KBM-7 (cell line): Measurements from ENCODE around the gene IQCE.
A peak's percentile ranks its signal among the peaks of the same experiment; 100 is the strongest.
"Not testable (repeated sequence)": the region's sequence is repeated elsewhere in the genome, so short reads cannot be mapped to it uniquely, and the experiment has no call there.

Experiments used
- DNase-seq: peaks from one replicate; pipeline ENCODE4 v3.0.0-alpha.2; 2015
- in situ Hi-C: fragments of 300-500 bp; cut with MboI; formaldehyde crosslinking; loops from 2 replicates; pipeline ENCODE4 v1.14.3; 2020; ENCODE audit warnings: low sequenced_read_pairs, low pct_unique_long_range_greater_than_20kb, mixed read lengths

The IQCE gene

GRCh38 chr7:2545746-2546425 is 12.9 kb upstream of the IQCE start:
- no peak for DNase-seq
- in situ Hi-C loops = no loop called here

GRCh38 chr7:2546776-2547586 is 11.8 kb upstream of the IQCE start:
- no peak for DNase-seq
- in situ Hi-C loops = no loop called here

GRCh38 chr7:2551418-2551817 is 7.4 kb upstream of the IQCE start:
- no peak for DNase-seq
- in situ Hi-C loops = no loop called here

GRCh38 chr7:2553108-2553507 is 5.7 kb upstream of the IQCE start:
- in situ Hi-C loops = no loop called here
- no peak for DNase-seq

GRCh38 chr7:2553831-2554581 is 4.8 kb upstream of the IQCE start:
- in situ Hi-C loops = no loop called here
- no peak for DNase-seq

GRCh38 chr7:2554661-2555111 is 4.1 kb upstream of the IQCE start:
- in situ Hi-C loops = no loop called here
- peak; percentile 25 for DNase-seq

- in situ Hi-C loops = no loop called here
- DNase-seq = peak; percentile 95
Observed at GRCh38 chr7:2555121-2556052, 3.4 kb upstream of the IQCE start, which contains the start of gene BRAT1. BRAT1 (minus strand) TSS chr7:2555524; CDS start chr7:2554431, 1,093 bp downstream.

GRCh38 chr7:2559283-2559950 is 638 bp downstream of the IQCE start:
- DNase-seq = no peak
- in situ Hi-C loops = no loop called here

GRCh38 chr7:2563955-2564354 is 5.2 kb downstream of the IQCE start:
- DNase-seq, in situ Hi-C loops: not testable (repeated sequence)

GRCh38 chr7:2564970-2565540 is 6.3 kb downstream of the IQCE start:
- no peak for DNase-seq
- in situ Hi-C loops = no loop called here

- DNase-seq = no peak
- in situ Hi-C loops = no loop called here
Observed at GRCh38 chr7:2566348-2566889, 7.6 kb downstream of the IQCE start.

GRCh38 chr7:2566890-2567678 is 8.3 kb downstream of the IQCE start:
- DNase-seq = no peak
- in situ Hi-C loops = no loop called here

- DNase-seq = peak; percentile 44
- in situ Hi-C loops = no loop called here
Observed at GRCh38 chr7:2567679-2568278, 9.0 kb downstream of the IQCE start.

- DNase-seq = no peak
- in situ Hi-C loops = no loop called here
Observed at GRCh38 chr7:2568521-2569223, 9.9 kb downstream of the IQCE start.

GRCh38 chr7:2569421-2569820 is 10.6 kb downstream of the IQCE start:
- in situ Hi-C loops = no loop called here
- no peak for DNase-seq

GRCh38 chr7:2570021-2570420 is 11.2 kb downstream of the IQCE start:
- no peak for DNase-seq
- in situ Hi-C loops = no loop called here
